ENCODE measurements around the gene SORCS2.

DNA sequence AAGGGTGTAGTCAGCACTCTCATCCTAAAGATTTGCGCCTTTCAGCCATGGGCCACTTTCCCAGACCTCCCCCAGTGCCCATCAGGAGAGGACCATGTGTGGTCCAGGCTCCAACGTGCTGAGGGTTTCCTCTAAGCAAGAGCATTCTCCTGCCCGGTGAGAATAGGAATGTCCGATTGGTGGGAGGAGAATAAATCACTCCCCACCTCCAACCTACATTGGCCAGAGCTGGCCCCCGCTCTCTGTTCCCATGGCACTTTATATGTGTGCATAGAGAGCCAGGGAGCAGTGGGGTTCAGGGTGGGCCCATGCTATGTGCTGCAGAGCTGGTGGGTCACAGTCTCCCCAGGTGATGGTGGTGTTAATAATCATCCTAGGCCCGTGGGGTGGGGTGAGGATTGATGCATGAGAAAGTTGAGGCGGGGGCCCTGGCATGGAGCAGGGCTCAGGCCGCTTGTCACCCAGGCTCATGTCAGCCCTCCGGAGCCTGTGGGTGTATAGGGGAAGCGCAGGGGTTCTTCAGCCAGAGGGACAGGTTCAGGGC lies 6.8 kb upstream of the SORCS2 start:
- TF ChIP-seq, protein P1, sequence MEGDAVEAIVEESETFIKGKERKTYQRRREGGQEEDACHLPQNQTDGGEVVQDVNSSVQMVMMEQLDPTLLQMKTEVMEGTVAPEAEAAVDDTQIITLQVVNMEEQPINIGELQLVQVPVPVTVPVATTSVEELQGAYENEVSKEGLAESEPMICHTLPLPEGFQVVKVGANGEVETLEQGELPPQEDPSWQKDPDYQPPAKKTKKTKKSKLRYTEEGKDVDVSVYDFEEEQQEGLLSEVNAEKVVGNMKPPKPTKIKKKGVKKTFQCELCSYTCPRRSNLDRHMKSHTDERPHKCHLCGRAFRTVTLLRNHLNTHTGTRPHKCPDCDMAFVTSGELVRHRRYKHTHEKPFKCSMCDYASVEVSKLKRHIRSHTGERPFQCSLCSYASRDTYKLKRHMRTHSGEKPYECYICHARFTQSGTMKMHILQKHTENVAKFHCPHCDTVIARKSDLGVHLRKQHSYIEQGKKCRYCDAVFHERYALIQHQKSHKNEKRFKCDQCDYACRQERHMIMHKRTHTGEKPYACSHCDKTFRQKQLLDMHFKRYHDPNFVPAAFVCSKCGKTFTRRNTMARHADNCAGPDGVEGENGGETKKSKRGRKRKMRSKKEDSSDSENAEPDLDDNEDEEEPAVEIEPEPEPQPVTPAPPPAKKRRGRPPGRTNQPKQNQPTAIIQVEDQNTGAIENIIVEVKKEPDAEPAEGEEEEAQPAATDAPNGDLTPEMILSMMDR (IDR thresholded peaks at IDR 0.05) = no peak
- TF ChIP-seq POLR2A (IDR thresholded peaks at IDR 0.05) = no peak

Data from uterus (tissue), 2 donors.